ENCODE data around the gene UNG. TPM values are rescaled to one million over a fixed set of nuclear protein-coding genes. Genes with fewer than 3 reads are reported as not detected.
A peak's percentile ranks its signal among the peaks of the same experiment; 100 is the strongest.

The UNG gene
- 13.1 and 13.3 TPM in 2 replicates for total RNA-seq (2012; rRNA removed)
- 14.5 and 16.0 TPM in 2 replicates for polyA plus RNA-seq (2012; rRNA removed)
- polyA plus RNA-seq (2012; cell fraction: cytosol; rRNA removed), result 7.7 and 16.7 TPM in 2 replicates
- 4.3 and 7.7 TPM in 2 replicates for polyA plus RNA-seq (2012; cell fraction: nucleus; rRNA removed; ENCODE audit: low replicate concordance)
- Bru-seq, nascent RNA, result percentile 57 among the genes with signal in this experiment
- BruChase-seq, experiment 1, labeled RNA remaining after a 6-hour chase, result percentile 56 among the genes with signal in this experiment
- BruChase-seq, experiment 2, labeled RNA remaining after a 2-hour chase, result percentile 56 among the genes with signal in this experiment
- long read RNA-seq, transcript UNG-202 (6 exons, 2,130 nt), result major isoform, 21 of 22 reads
- long read RNA-seq, partial matches to known transcripts, result 0 of 22 reads
- long read RNA-seq, other reads (novel, unspliced or antisense), result 0 of 22 reads

DNA sequence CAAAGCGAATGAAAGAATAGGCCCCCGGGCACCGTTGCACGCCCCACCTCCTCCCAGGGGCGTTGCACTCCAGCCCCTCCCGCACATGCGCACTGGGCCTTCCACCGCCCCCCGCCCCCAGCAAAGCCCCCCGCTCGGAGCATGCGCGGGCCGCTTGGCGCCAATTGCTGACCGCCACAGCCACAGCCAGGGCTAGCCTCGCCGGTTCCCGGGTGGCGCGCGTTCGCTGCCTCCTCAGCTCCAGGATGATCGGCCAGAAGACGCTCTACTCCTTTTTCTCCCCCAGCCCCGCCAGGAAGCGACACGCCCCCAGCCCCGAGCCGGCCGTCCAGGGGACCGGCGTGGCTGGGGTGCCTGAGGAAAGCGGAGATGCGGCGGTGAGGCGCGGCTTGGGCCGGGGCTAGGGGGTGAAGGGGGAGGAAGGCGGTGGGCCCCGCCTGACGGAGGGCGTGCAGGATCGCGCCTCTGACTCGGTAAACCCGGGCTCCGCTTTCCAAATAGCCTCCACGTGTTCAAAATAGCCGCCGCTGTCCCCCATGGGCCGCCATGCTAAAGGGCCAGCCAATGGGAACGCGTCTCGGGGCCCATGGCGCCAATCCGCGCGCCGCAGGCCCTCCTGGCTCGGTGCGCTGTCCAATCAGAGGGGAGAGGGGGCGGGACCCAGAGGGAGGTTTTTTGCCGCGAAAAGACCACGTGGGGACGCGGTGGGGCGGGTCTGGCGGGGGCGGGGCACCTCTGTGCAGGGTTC, at the start of gene UNG:
Gene UNG (plus strand): TSS at position 163 of the 748 bp plus-strand sequence. CDS start 83 bp downstream, at position 246.
- H4K20me1 ChIP-seq (ENCODE audit: insufficient read depth, low read length), result no peaks in the 10 kb centered on the region
- H4K91ac ChIP-seq (ENCODE audit: insufficient read depth, low read depth, low read length), result 0 out of 2 replicates have a peak within 1 kb of the TSS, but pooled peaks have one; percentile 19
- ATAC-seq (ENCODE audit: low read depth) (peak; percentile 96), DNase-seq (peak; percentile 91)
- H2BK120ac ChIP-seq (ENCODE audit: low read depth, low read length), result no peak within 1 kb of the TSS
- H3K79me1 ChIP-seq (ENCODE audit: low read depth in 1 of 2, low read length in 2 of 2), result peaks cover 20 to 37% of the 10 kb centered on the region in 2 experiments
- H3K9me3 ChIP-seq (ENCODE audit: control insufficient read depth, insufficient read depth, low read length), result no peaks in the 10 kb centered on the region
- no peak within 1 kb of the TSS for H2BK15ac ChIP-seq (ENCODE audit: low read depth, low read length)
- peak within 1 kb of the TSS; percentile 93 for H3K4me2 ChIP-seq (ENCODE audit: low read depth, low read length)
- peak within 1 kb of the TSS; percentile 73 for H4K5ac ChIP-seq (ENCODE audit: low read depth, low read length)
- H3K27me3 ChIP-seq (ENCODE audit: control insufficient read depth, insufficient read depth, low read length), result no peaks in the 10 kb centered on the region
- H3K9me1 ChIP-seq (ENCODE audit: insufficient read depth, low read length), result 0 out of 2 replicates have a peak, but pooled peaks cover 8% of the 10 kb centered on the region
- H3K56ac ChIP-seq (ENCODE audit: extremely low read depth, insufficient read depth, low read length), result 0 out of 2 replicates have a peak within 1 kb of the TSS, but pooled peaks have one; percentile 73
- H3K36me3 ChIP-seq (ENCODE audit: control insufficient read depth, insufficient read depth, low read length), result peaks cover 10% of the 10 kb centered on the region
- peak within 1 kb of the TSS; percentile 93 for H2AFZ ChIP-seq (replicated peaks; ENCODE audit: low read length, poor library complexity)
- POLR2A ChIA-PET (ENCODE audit: unreplicated experiment), result no interaction called here
- dilution Hi-C loops (cut with HindIII; ENCODE audit: low sequenced_read_pairs, unreplicated experiment) (no loop called here), intact Hi-C loops (cut with micrococcal nuclease) (loop anchor here (10.0 kb wide), 3 partner anchors 143 to 433 kb away; partner anchors contain the start of gene SSH1), in situ Hi-C loops (cut with MboI; ENCODE audit: low sequenced_read_pairs) (loop anchor here (10.0 to 25.0 kb wide), 2 partner anchors 293 to 460 kb away; partner anchors contain the start of gene SELPLG)
- no TSS peak for BruUV-seq (replicated peaks)
- H3K27ac ChIP-seq (ENCODE audit: insufficient read depth, low read length), result peak within 1 kb of the TSS; percentile 70
- CTCF ChIA-PET, result interaction anchor here (1.7 kb wide), 1 partner anchor 14 kb away, joined by 10 read pairs; no protein-coding TSS in a partner anchor
- no peak within 1 kb of the TSS for H3K14ac ChIP-seq (replicated peaks; ENCODE audit: low read depth, low read length)
- H3K4ac ChIP-seq (ENCODE audit: low read depth, low read length), result peak within 1 kb of the TSS; percentile 7; the same call in 1 of the 2 replicates
- no peak within 1 kb of the TSS for H3K18ac ChIP-seq (ENCODE audit: low read depth, low read length)
- peak within 1 kb of the TSS; percentile 46 for H2AK9ac ChIP-seq (replicated peaks; ENCODE audit: low read depth, low read length, poor library complexity)
- no peak within 1 kb of the TSS for H2BK20ac ChIP-seq (ENCODE audit: low read depth, low read length)
- peak within 1 kb of the TSS; percentile 15 for H2BK5ac ChIP-seq (ENCODE audit: low read depth, low read length, poor library complexity, severe bottlenecking)
- no peak within 1 kb of the TSS for H3K23ac ChIP-seq (ENCODE audit: low read depth, low read length)
- peaks cover under 1% of the 10 kb centered on the region for H3K4me1 ChIP-seq (ENCODE audit: control insufficient read depth, insufficient read depth, low read length)
- peak within 1 kb of the TSS; percentile 51 to 64; a peak in 2 of 4 replicates for H4K8ac ChIP-seq (ENCODE audit: low read depth in 2 of 2, low read length in 2 of 2)
- no peak within 1 kb of the TSS for H2AK5ac ChIP-seq (ENCODE audit: low read depth, low read length)
- WGBS, 2 experiments (ENCODE audit: extremely low coverage in 2 of 2, insufficient read length in 1 of 2), result 1% methylated on average over 14 of the region's 71 CpGs; no CpG with 5 or more reads in 1 of the 2 experiments
- peak within 1 kb of the TSS; percentile 94 for H3K9ac ChIP-seq (ENCODE audit: low read depth, low read length)
- H3K4me3 ChIP-seq (ENCODE audit: insufficient read depth, low read depth, low read length), result peak within 1 kb of the TSS; percentile 80
- TF ChIP-seq BHLHE40 (IDR thresholded peaks at IDR 0.05; ENCODE audit: low read depth, low read length) (no peak), RAD21 (IDR thresholded peaks at IDR 0.05; ENCODE audit: low read length) (no peak), MXI1 (IDR thresholded peaks at IDR 0.05; ENCODE audit: borderline replicate concordance, low read depth, low read length) (peak; percentile 96), NFE2L2 (IDR thresholded peaks at IDR 0.05; ENCODE audit: low read depth, low read length) (no peak), MAZ (IDR thresholded peaks at IDR 0.05; ENCODE audit: borderline replicate concordance, low read depth, low read length) (peak; percentile 41; the same call in 1 of the 2 replicates), RFX5 (IDR thresholded peaks at IDR 0.05; ENCODE audit: low read depth, low read length) (no peak), RCOR1 (IDR thresholded peaks at IDR 0.05; ENCODE audit: insufficient replicate concordance, low read length) (no peak), SMC3 (IDR thresholded peaks at IDR 0.05; ENCODE audit: low read depth, low read length) (no peak), CHD1 (IDR thresholded peaks at IDR 0.05; ENCODE audit: low read depth, low read length) (no peak), CEBPB (IDR thresholded peaks at IDR 0.05; ENCODE audit: low read depth, low read length) (no peak), MAFK (IDR thresholded peaks at IDR 0.05; ENCODE audit: low read depth, low read length) (no peak)
- TF ChIP-seq, protein P1, sequence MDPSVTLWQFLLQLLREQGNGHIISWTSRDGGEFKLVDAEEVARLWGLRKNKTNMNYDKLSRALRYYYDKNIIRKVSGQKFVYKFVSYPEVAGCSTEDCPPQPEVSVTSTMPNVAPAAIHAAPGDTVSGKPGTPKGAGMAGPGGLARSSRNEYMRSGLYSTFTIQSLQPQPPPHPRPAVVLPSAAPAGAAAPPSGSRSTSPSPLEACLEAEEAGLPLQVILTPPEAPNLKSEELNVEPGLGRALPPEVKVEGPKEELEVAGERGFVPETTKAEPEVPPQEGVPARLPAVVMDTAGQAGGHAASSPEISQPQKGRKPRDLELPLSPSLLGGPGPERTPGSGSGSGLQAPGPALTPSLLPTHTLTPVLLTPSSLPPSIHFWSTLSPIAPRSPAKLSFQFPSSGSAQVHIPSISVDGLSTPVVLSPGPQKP (IDR thresholded peaks at IDR 0.05; ENCODE audit: borderline replicate concordance, low read depth, low read length), result no peak
- TF ChIP-seq, protein P2, sequence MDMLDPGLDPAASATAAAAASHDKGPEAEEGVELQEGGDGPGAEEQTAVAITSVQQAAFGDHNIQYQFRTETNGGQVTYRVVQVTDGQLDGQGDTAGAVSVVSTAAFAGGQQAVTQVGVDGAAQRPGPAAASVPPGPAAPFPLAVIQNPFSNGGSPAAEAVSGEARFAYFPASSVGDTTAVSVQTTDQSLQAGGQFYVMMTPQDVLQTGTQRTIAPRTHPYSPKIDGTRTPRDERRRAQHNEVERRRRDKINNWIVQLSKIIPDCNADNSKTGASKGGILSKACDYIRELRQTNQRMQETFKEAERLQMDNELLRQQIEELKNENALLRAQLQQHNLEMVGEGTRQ (IDR thresholded peaks at IDR 0.05; ENCODE audit: low read depth, low read length), result peak; percentile 81
